Renal cortical epithelial cell (primary cell): ENCODE data around the gene RNF141. TPM values are rescaled to one million over a fixed set of nuclear protein-coding genes. Genes with fewer than 3 reads are reported as not detected.

Experiments
- DNase-seq: peaks from one replicate; pipeline ENCODE4 v3.0.0-alpha.2; 2011; ENCODE audit warnings: low read depth
- total RNA-seq: library from RNA; depleted of rRNA; stranded (reverse); fragments of >200 nt; gene quantifications from 2 replicates; pipeline ENCODE4 v1.2.3, GENCODE V29; 2014

The RNF141 gene
- total RNA-seq, 1 donor from 2014 or later = 41.7 TPM

DNA sequence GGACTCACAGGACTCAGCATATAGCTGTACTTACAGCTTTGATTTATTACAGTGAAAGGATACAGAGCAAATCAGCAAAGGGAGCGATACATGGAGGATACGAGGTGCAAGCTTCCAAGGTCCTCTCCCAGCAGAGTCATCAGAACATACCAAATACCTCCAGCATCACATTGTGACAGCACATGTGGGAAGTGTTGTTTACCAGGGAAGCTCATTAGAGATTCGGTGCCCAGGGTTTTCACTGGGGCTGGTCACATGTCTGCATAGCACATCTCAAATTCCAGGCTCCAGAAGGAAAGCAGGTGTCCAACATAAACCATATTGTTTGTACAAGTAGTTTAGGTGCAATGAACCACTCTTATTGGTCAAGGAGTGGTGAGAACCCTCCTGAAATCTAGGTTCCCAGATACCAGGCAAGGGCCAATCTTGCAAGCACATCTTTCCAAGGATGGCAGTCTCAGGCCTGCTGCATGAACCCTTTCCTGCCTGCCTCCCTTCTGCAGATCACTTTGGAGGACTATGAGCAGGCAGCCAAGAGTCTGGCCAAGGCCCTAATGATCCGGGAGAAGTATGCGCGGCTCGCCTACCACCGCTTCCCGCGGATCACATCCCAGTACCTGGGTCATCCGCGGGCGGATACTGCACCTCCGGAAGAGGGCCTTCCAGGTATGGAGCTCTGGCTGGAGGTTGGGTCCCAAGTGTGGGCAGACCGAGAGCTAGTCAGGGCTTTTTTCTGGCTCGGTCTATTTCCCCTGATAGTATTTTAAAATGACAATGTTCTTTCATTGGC, 59.2 kb downstream of the RNF141 start:
- no peak for DNase-seq

DNA sequence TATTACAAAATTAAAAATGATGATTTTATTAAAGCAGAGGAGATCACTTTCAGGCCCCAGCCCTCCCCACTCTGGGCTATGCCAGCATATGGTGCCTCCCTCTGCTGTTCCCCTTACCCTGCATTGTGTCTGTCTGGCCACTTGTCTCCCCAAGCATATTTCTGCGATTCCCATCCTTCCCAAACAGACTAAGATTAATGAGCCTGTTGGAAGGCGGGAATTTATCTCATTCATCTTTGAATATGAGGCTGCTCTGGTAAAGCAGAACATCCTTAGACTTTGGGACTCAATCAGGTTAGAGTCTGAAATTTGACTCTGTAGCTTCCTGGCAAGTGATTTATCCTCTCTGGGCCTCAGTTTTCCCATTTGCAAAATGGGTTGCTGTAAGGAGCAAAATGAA, 60.2 kb downstream of the RNF141 start:
- no peak for DNase-seq

DNA sequence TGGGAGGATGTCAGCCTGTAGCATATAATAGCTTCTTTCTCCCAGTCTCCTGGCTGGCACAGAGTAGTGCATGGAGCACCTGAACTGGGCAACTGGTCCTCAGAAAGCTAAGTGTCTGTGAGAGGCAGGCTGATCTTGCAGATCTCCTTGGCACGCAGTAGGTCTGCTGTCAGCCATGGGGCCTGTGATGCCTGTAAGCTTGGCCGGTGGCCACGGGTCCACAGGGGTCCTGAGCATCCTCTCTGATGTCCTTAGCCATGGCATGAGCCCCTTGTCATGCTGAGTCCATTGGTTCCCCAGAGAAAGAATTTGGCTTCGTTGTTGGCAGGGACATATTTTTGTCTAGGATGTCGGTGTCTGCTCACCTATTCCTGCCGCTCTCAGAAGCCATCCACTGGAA, 61.0 kb downstream of the RNF141 start:
- no peak for DNase-seq

DNA sequence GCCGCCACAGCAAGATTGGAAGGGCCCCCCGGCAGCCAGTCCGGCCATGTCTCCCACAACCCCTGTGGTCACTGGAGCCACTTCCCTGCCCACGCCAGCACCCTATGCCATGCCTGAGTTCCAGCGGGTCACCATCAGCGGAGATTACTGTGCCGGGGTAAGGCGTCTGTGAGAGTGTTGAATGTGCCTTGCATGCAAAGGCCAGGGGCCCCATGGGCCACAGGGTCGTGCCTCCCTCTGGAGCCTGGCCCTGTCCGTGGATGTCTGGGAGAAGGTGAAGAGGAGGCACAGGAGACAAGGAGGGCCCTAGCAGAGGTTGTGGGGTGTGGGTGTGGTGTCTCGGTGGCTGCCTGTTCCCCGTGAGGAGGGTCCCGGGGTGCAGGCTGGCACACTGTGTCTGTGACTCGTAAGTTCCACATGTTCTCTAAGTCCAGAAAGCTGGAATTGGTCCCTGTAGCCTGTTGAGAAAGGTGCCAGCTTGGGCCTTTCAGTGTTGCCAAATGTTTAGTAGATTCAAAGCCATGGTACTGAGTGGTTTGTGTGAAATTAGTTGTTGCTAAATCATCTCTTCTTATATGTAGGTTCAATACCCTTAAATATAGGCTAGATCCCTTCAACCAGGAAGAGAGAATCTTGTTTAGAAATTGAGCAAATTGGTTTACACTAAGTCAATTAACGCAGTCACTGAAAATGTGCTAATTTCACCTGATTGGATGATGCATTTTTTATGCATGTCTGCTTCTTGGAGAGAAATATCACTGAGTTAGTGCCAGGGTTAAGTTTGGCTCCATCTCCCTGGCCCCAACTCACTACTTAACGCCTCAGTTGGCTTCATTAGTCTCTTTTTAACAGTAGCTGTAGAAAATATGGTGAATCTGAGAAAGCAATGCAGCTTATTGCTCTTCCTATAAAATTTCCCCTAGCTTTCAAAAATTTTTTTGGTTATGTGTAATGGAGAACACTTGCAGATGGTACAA, 62.1 kb downstream of the RNF141 start:
- no peak for DNase-seq

DNA sequence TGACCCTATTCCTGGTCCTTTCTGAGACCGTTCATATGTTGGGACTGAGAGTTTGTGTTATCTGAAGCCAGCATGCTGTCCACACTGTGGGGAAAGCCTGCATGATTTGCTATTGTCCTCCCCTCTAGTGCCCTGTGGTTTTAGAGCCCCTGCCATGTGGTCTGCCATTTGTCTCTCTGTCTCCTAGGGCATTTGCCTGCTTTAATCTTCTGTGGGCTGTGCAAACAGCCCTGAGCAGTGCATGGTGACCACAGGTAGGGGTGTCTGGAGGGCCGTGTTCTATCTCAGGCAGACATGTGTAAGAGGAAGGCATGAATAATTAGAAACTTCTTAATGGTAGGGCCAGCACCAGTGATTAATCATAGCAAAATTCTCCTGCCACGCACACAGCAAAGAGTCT, 62.9 kb downstream of the RNF141 start:
- DNase-seq = no peak

DNA sequence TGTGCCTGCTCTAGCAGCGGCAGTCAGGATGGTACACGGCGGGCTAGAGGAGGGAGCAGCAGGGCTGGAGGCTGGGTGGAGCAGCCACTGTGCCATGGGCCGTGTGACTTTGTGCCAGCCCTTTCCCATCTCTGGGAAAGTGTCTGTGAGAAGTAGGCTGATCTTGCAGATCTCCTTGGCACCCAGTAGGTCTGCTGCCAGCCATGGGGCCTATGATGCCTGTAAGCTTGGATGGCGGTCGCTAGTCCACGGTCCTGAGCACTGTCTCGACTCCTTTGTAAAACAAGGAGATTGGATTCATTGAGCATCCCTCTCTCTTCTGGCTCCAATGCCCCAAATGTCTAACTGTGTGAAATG, 63.3 kb downstream of the RNF141 start:
- DNase-seq = no peak

DNA sequence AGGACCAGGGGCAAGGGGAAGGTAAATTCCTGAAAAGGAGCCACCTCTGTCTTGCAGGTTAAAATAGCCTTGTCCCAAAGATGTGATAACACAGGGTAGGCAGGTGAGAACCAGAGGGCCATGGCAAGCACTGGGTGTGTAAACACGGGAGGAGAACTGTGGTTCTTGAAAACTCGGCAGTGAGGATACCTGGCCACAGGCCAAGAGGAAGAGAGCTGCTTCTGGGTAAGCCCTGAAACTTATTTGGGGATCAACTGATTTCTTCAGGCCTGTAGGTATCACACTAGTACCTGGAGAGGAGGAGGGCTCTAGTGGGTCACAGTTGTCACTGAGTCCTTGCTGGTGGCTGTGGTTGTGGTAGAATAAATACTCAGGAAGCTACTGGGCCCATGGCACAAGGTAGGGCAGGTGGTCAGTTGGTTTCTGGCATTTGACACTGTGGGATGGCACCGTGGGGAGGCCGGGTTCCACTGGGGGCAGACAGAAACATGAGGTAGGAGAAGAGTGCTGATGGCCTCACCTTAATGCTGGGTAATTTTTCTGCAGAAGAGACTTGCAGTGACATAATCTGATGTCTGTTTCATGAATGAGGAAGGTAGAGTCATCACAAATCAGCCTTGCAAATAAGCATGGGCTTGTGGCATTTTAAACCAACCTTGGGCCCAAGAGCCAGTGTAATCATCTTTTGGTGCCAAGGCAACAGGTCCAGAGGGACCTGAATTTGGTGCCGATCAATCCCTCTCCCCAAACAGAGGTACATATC, 63.9 kb downstream of the RNF141 start:
- DNase-seq = no peak

DNA sequence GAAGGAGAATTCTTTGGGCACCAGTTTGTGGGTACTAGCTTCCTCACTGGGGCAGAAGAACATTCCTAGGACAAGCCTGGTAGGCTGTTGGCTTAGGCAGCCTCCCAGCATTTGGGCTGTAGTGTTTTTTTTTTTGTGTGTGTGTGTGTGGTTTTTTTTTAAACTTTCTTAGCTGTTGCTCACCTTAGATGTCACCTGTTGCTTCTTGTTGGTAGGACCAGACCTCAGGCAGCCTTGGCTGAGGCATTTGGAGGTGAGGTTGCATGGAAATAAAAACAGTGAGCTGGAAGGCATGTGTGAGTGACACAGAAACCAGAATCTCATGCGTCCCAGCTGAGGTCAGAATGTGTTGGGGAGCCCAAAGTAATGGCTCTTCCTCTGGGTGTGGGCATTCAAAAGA, 64.6 kb downstream of the RNF141 start:
- no peak for DNase-seq

DNA sequence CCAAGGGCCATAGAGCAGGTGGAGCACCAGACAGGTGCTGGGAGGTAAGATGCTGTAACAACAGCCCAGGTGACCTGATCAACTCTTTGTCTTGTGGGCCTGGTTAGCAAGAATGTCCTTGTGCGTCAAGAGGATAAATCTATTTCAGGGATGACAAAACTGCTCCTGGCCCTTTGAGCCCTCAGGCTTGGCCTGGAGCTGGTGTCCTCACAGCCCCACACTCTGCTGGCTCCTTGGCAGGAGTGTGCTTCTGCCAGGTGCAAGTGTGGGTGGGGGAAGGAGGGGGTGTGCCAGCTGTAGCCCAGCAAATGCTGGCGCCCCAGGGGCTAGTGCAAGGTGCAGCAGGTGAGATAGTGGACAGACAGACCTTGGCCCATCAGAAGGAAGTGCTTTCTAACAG, 66.4 kb downstream of the RNF141 start:
- DNase-seq = no peak

DNA sequence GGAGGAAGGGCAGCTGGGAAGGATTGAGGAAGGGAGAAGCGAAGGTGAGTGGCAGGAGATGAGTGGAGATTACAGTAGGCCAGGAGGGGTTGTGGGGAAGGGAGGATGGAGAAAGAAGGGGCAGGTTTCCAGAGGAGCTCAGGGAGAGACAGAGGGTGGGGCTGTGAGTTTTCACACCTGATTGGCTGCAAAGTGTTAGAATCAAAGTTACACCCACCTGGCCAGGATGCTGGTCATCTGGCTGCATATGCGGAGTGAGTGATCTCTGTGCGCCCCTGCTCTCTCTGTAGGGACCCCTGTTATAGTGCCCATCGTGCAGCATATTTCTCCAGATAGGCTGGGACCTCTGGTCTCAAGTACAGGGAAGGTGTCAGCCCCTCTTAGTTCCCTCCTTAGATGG, 67.6 kb downstream of the RNF141 start:
- DNase-seq = no peak

DNA sequence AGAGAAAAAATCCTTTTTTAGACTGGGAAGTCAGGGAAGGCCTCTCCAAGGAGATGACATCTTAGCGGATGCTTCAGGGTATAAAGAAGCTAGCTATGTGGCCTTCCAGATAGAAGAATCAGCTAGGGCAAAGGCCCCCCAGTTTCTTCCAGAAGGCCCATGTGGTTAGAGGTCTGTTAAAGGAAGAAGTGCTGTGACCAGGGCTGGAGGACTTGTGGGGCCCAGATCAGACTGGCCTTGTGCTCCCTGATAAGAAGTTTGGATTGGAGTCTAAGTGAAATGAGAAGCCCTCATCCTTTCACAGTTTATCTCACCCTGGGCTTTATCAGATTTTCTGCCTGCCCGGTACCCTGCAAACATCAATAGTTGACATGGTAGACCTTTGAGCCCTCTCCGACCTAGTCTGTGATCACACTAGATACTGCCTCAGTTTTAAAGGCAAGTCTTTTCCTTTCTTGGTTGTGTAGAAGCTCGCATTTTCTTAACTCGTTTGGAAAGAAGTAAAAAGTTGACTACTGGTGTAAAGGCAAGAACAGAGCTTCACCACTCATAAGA, 78.2 kb downstream of the RNF141 start:
- DNase-seq = no peak

Other genes starting within 250 kb of the RNF141 start
- 31.6 and 51.4 TPM in 2 replicates for gene SBF2, start 247.0 kb downstream of the RNF141 start, total RNA-seq
- 56.4 and 57.3 TPM in 2 replicates for gene ADM, start 236.1 kb downstream of the RNF141 start, total RNA-seq
- 6.7 and 6.8 TPM in 2 replicates for gene AMPD3, start 85.9 kb downstream of the RNF141 start, total RNA-seq
- 0.05 and 0.17 TPM in 2 replicates for gene LYVE1, start 27.5 kb upstream of the RNF141 start, total RNA-seq
- under 0.01 and 0.15 TPM in 2 replicates for gene IRAG1, start 152.6 kb upstream of the RNF141 start, total RNA-seq
- gene CTR9, start 210.1 kb upstream of the RNF141 start, total RNA-seq = 28.3 and 42.9 TPM in 2 replicates